Measurements from ENCODE around the gene AUTS2.

AUTS2 gene

GRCh38 chr7:69912846-69913245 is 314.6 kb downstream of the AUTS2 start:
- DNase-seq, result no peak

- no peak for DNase-seq
Measured at GRCh38 chr7:69919426-69920111, 321.3 kb downstream of the AUTS2 start.

GRCh38 chr7:69920797-69921196 is 322.5 kb downstream of the AUTS2 start:
- no peak for DNase-seq

- DNase-seq, result no peak
Measured at GRCh38 chr7:69922026-69922803, 323.9 kb downstream of the AUTS2 start.

GRCh38 chr7:69927461-69927860 is 329.2 kb downstream of the AUTS2 start:
- no peak for DNase-seq

- DNase-seq, result no peak
Measured at GRCh38 chr7:69928621-69929020, 330.3 kb downstream of the AUTS2 start.

- no peak for DNase-seq
Measured at GRCh38 chr7:69929622-69930021, 331.3 kb downstream of the AUTS2 start.

- DNase-seq, result peak; percentile 3
Measured at GRCh38 chr7:69932034-69932628, 333.9 kb downstream of the AUTS2 start.

- DNase-seq, result no peak
Measured at GRCh38 chr7:69934144-69934903, 336.0 kb downstream of the AUTS2 start.

- no peak for DNase-seq
Measured at GRCh38 chr7:69935107-69935506, 336.8 kb downstream of the AUTS2 start.

GRCh38 chr7:69937097-69937496 is 338.8 kb downstream of the AUTS2 start:
- DNase-seq, result no peak

- DNase-seq, result no peak
Measured at GRCh38 chr7:69939317-69939716, 341.0 kb downstream of the AUTS2 start.

GRCh38 chr7:69941077-69941651 is 342.9 kb downstream of the AUTS2 start:
- no peak for DNase-seq

- DNase-seq, result no peak
Measured at GRCh38 chr7:69942573-69942972, 344.3 kb downstream of the AUTS2 start.

- no peak for DNase-seq
Measured at GRCh38 chr7:69946901-69947300, 348.6 kb downstream of the AUTS2 start.

GRCh38 chr7:69947998-69948397 is 349.7 kb downstream of the AUTS2 start:
- DNase-seq, result no peak

GRCh38 chr7:69949122-69949521 is 350.8 kb downstream of the AUTS2 start:
- no peak for DNase-seq

- DNase-seq, result no peak
Measured at GRCh38 chr7:69951458-69951857, 353.2 kb downstream of the AUTS2 start.

GRCh38 chr7:69953136-69954067 is 355.1 kb downstream of the AUTS2 start:
- DNase-seq, result no peak

GRCh38 chr7:69956541-69956940 is 358.3 kb downstream of the AUTS2 start:
- no peak for DNase-seq

- no peak for DNase-seq
Measured at GRCh38 chr7:69957661-69958060, 359.4 kb downstream of the AUTS2 start.

All from CD4-positive, alpha-beta T cell treated with Interleukin-10 for 1 hour (primary cell).